Common myeloid progenitor, CD34-positive (primary cell): ENCODE data around the gene LINGO1.

Experiments used
- CTCF ChIA-PET: fragments of 350-600 bp; sonication (Branson Sonifier 250); formaldehyde crosslinking; loops from one replicate; lab custom pipeline; 2021; ENCODE audit warnings: antibody characterized with exemption; lab: Charles Lee
- POLR2A ChIA-PET: fragments of 350-600 bp; sonication (Branson Sonifier 250); formaldehyde crosslinking; loops from one replicate; lab custom pipeline; 2021; ENCODE audit warnings: antibody characterized with exemption; lab: Charles Lee
- DNase-seq, 3 donors: peaks; one replicate each; pipeline versions ENCODE4 v3.0.0 to v3.0.0-alpha.2; 2013
- H3K27ac ChIP-seq, 2 experiments: 1 replicate in 1 of 2; 2 replicates in 1 of 2; pipeline ENCODE4 v1.7.0; 2013; ENCODE audit warnings: inconsistent platforms in 2 of 2, low read length in 2 of 2, mild to moderate bottlenecking in 2 of 2, low read depth in 1 of 2, moderate library complexity in 1 of 2; ENCODE audit not compliant: severe bottlenecking in 2 of 2, insufficient read depth in 1 of 2, poor library complexity in 1 of 2
- H3K27me3 ChIP-seq, 5 experiments: replicated peaks in 2 of 5; 1 replicate in 3 of 5; 2 replicates in 2 of 5; pipeline versions ENCODE4 v1.6.1 to v1.7.0; 2013; ENCODE audit warnings: low read length in 4 of 5, mild to moderate bottlenecking in 2 of 5, moderate library complexity in 2 of 5, inconsistent platforms in 1 of 5; ENCODE audit not compliant: insufficient read depth in 5 of 5, control insufficient read depth in 4 of 5
- H3K36me3 ChIP-seq, 4 experiments: 1 replicate in 2 of 4; 2 replicates in 2 of 4; pipeline versions ENCODE4 v1.6.1 to v1.7.0; 2013; ENCODE audit warnings: low read length in 3 of 4, control low read depth in 1 of 4, mild to moderate bottlenecking in 1 of 4; ENCODE audit not compliant: control insufficient read depth in 4 of 4, insufficient read depth in 4 of 4
- H3K4me1 ChIP-seq, 4 experiments: 1 replicate in 3 of 4; 2 replicates in 1 of 4; pipeline versions ENCODE4 v1.6.1 to v1.7.1; 2013; ENCODE audit warnings: low read length in 3 of 4, mild to moderate bottlenecking in 3 of 4, control low read depth in 1 of 4, inconsistent platforms in 1 of 4, moderate library complexity in 1 of 4; ENCODE audit not compliant: control insufficient read depth in 4 of 4, insufficient read depth in 4 of 4; ENCODE audit errors: control extremely low read depth in 1 of 4
- H3K4me3 ChIP-seq, 7 experiments: 1 replicate in 4 of 7; 2 replicates in 3 of 7; pipeline versions ENCODE4 v1.5.1 to v1.7.0; 2013; ENCODE audit warnings: mild to moderate bottlenecking in 7 of 7, low read length in 6 of 7, moderate library complexity in 6 of 7, inconsistent platforms in 2 of 7, low read depth in 2 of 7, control low read depth in 1 of 7; ENCODE audit not compliant: insufficient read depth in 4 of 7, control insufficient read depth in 1 of 7; ENCODE audit errors: extremely low read depth in 1 of 7
- H3K9me3 ChIP-seq, 5 experiments: 1 replicate in 4 of 5; 2 replicates in 1 of 5; pipeline versions ENCODE4 v1.6.1 to v1.7.1; 2013; ENCODE audit warnings: low read length in 4 of 5, mild to moderate bottlenecking in 2 of 5, inconsistent platforms in 1 of 5, low read depth in 1 of 5, moderate library complexity in 1 of 5; ENCODE audit not compliant: control insufficient read depth in 4 of 5, insufficient read depth in 2 of 5; ENCODE audit errors: control extremely low read depth in 1 of 5
- WGBS: methylation state at CpG from one replicate; pipeline ENCODE4 v1.1.5; 2013; ENCODE audit not compliant: insufficient coverage; 5-methylcytosine and 5-hydroxymethylcytosine counted together

Gene LINGO1

GRCh38 chr15:77607111-77607893, 25.4 kb downstream of the LINGO1 start:
- no peaks in the 10 kb centered on the region for H3K9me3 ChIP-seq
- H3K27ac ChIP-seq, result no peak overlapping the region
- peaks cover 0 to 13% (median 2%) of the 10 kb centered on the region in 5 experiments for H3K27me3 ChIP-seq
- WGBS, result 93% methylated on average over 11 of the region's 17 CpGs
- no peak overlapping the region for H3K4me3 ChIP-seq
- POLR2A ChIA-PET, result no interaction called here
- no peaks in the 10 kb centered on the region for H3K36me3 ChIP-seq
- CTCF ChIA-PET, result interaction anchor here (0.6 to 4.6 kb wide), 2 partner anchors 12 to 92 kb away, joined by 3 to 32 read pairs; no protein-coding TSS in a partner anchor
- no peak for DNase-seq
- peaks cover 0 to 8% (median 4%) of the 10 kb centered on the region in 4 experiments for H3K4me1 ChIP-seq

- no peaks in the 10 kb centered on the region for H3K36me3 ChIP-seq
- H3K4me1 ChIP-seq, result peaks cover 0 to 8% (median 4%) of the 10 kb centered on the region in 4 experiments
- ChIA-PET CTCF (interaction anchor here (0.6 to 4.6 kb wide), 2 partner anchors 13 to 91 kb away, joined by 3 to 32 read pairs; no protein-coding TSS in a partner anchor), POLR2A (no interaction called here)
- H3K27ac ChIP-seq, result no peak overlapping the region
- DNase-seq, result no peak
- 88% methylated on average over 16 of the region's 16 CpGs for WGBS
- H3K4me3 ChIP-seq, result no peak overlapping the region
- peaks cover 0 to 13% (median 2%) of the 10 kb centered on the region in 5 experiments for H3K27me3 ChIP-seq
- no peaks in the 10 kb centered on the region for H3K9me3 ChIP-seq
These were observed 26.3 kb downstream of the LINGO1 start for GRCh38 chr15:77606142-77607034.

- Histone ChIP-seq H3K36me3 (no peaks in the 10 kb centered on the region), H3K4me1 (peaks cover 0 to 8% (median 4%) of the 10 kb centered on the region in 4 experiments), H3K27me3 (peaks cover 0 to 13% (median 2%) of the 10 kb centered on the region in 5 experiments), H3K27ac (no peak overlapping the region), H3K4me3 (no peak overlapping the region), H3K9me3 (no peaks in the 10 kb centered on the region)
- 88% methylated on average over 6 of the region's 6 CpGs for WGBS
- ChIA-PET POLR2A (interaction anchor here (0.6 kb wide), 1 partner anchor 208 kb away, joined by 4 read pairs; no protein-coding TSS in a partner anchor), CTCF (interaction anchor here (4.6 kb wide), 1 partner anchor 14 kb away, joined by 32 read pairs; no protein-coding TSS in a partner anchor)
- DNase-seq, result no peak
These were observed 27.2 kb downstream of the LINGO1 start for GRCh38 chr15:77605547-77605946.

GRCh38 chr15:77604973-77605372, 27.7 kb downstream of the LINGO1 start:
- no peak for DNase-seq
- Histone ChIP-seq H3K36me3 (no peaks in the 10 kb centered on the region), H3K27me3 (peaks cover 0 to 13% (median 2%) of the 10 kb centered on the region in 5 experiments), H3K9me3 (no peaks in the 10 kb centered on the region), H3K27ac (no peak overlapping the region), H3K4me1 (peaks cover 0 to 8% (median 4%) of the 10 kb centered on the region in 4 experiments), H3K4me3 (peak overlapping the region in 3 of 7 experiments; percentile 14 to 59 (median 56))
- ChIA-PET CTCF (no interaction called here), POLR2A (interaction anchor here (0.6 kb wide), 1 partner anchor 207 kb away, joined by 4 read pairs; no protein-coding TSS in a partner anchor)
- WGBS, result 100% methylated on average over 1 of the region's 2 CpGs

GRCh38 chr15:77603611-77604336, 28.9 kb downstream of the LINGO1 start:
- no peaks in the 10 kb centered on the region for H3K36me3 ChIP-seq
- 94% methylated on average over 12 of the region's 14 CpGs for WGBS
- H3K27ac ChIP-seq, result no peak overlapping the region
- H3K9me3 ChIP-seq, result no peaks in the 10 kb centered on the region
- ChIA-PET CTCF (interaction anchor here (1.9 kb wide), 1 partner anchor 14 kb away, joined by 4 read pairs; no protein-coding TSS in a partner anchor), POLR2A (no interaction called here)
- H3K4me1 ChIP-seq, result peaks cover 0 to 8% (median 4%) of the 10 kb centered on the region in 4 experiments
- DNase-seq, result no peak
- no peak overlapping the region for H3K4me3 ChIP-seq
- H3K27me3 ChIP-seq, result peaks cover 0 to 13% (median 2%) of the 10 kb centered on the region in 5 experiments

GRCh38 chr15:77602800-77603199, 29.9 kb downstream of the LINGO1 start:
- H3K27me3 ChIP-seq, result peaks cover 0 to 13% (median 2%) of the 10 kb centered on the region in 5 experiments
- peaks cover 0 to 8% (median 4%) of the 10 kb centered on the region in 4 experiments for H3K4me1 ChIP-seq
- H3K36me3 ChIP-seq, result no peaks in the 10 kb centered on the region
- no peaks in the 10 kb centered on the region for H3K9me3 ChIP-seq
- POLR2A ChIA-PET, result no interaction called here
- 86% methylated on average over 1 of the region's 1 CpG for WGBS
- DNase-seq, result no peak
- CTCF ChIA-PET, result interaction anchor here (1.9 kb wide), 1 partner anchor 15 kb away, joined by 4 read pairs; no protein-coding TSS in a partner anchor
- H3K27ac ChIP-seq, result no peak overlapping the region
- H3K4me3 ChIP-seq, result no peak overlapping the region
